GM23338 (cell line): ENCODE data around the gene LENEP. TPM values are rescaled to one million over a fixed set of nuclear protein-coding genes. Genes with fewer than 3 reads are reported as not detected.

Experiments used
- CREB1 ChIP-seq: fragments of 250-450 bp; sonication (Bioruptor Pico); IDR thresholded peaks from 2 replicates; pipeline ENCODE4 v1.5.0; 2020; ENCODE audit warnings: low read depth, mild to moderate bottlenecking, moderate library complexity
- EZH2 ChIP-seq: fragments of 200-600 bp; sonication (generic); IDR thresholded peaks from one replicate; pipeline ENCODE4 v1.8.0; 2017; ENCODE audit warnings: antibody characterized with exemption, mild to moderate bottlenecking, low read depth; ENCODE audit not compliant: unreplicated experiment
- JUNB ChIP-seq: IDR thresholded peaks from one replicate; pipeline ENCODE4 v1.6.1; 2016; ENCODE audit warnings: antibody characterized with exemption; ENCODE audit not compliant: unreplicated experiment
- NANOG ChIP-seq: IDR thresholded peaks from 2 replicates; pipeline ENCODE4 v1.6.1; 2016; ENCODE audit warnings: antibody characterized with exemption, borderline replicate concordance
- ZNF114 ChIP-seq: fragments of 250-450 bp; sonication (Bioruptor Pico); IDR thresholded peaks from 2 replicates; pipeline ENCODE4 v1.5.0; 2020; ENCODE audit warnings: mild to moderate bottlenecking, moderate library complexity
- ZNF462 ChIP-seq: fragments of 250-450 bp; sonication (Bioruptor Pico); IDR thresholded peaks from 2 replicates; pipeline ENCODE4 v1.5.0; 2020; ENCODE audit warnings: mild to moderate bottlenecking, moderate library complexity
- polyA plus RNA-seq: library from polyadenylated mRNA; unstranded; fragments of >200 nt; fragmentation: Nextera tagmentation; extraction: Ambion mirVana; gene quantifications from 2 replicates; pipeline ENCODE4 v1.2.1, GENCODE V29; 2016
- total RNA-seq: library from RNA; depleted of rRNA; stranded (reverse); fragments of >200 nt; shearing (Covaris generic); gene quantifications from 2 replicates; pipeline ENCODE4 v1.2.3, GENCODE V29; 2014
- TF ChIP-seq, protein P1 (sequence below): IDR thresholded peaks from 2 replicates; pipeline ENCODE4 v1.6.1; 2016; ENCODE audit warnings: antibody characterized with exemption

Gene LENEP
- total and polyA plus RNA-seq, 2 experiments from 2014 or later: 1.6 TPM; not detected in 1

- TF ChIP-seq, protein P1, sequence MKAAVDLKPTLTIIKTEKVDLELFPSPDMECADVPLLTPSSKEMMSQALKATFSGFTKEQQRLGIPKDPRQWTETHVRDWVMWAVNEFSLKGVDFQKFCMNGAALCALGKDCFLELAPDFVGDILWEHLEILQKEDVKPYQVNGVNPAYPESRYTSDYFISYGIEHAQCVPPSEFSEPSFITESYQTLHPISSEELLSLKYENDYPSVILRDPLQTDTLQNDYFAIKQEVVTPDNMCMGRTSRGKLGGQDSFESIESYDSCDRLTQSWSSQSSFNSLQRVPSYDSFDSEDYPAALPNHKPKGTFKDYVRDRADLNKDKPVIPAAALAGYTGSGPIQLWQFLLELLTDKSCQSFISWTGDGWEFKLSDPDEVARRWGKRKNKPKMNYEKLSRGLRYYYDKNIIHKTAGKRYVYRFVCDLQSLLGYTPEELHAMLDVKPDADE: no peak
- TF ChIP-seq CREB1 (CRISPR knock-in tag) (no peak), NANOG (no peak), EZH2 (no peak), ZNF462 (CRISPR knock-in tag) (no peak), ZNF114 (CRISPR knock-in tag) (no peak), JUNB (no peak)
Measured at GRCh38 chr1:154944401-154945159, 48.8 kb upstream of the LENEP start (continued).
